ENCODE measurements around the gene FNDC3B. TPM values are rescaled to one million over a fixed set of nuclear protein-coding genes. Genes with fewer than 3 reads are reported as not detected.

The FNDC3B gene
- total and polyA plus RNA-seq, 7 donors: 16.2 to 93.9 (median 50.3) TPM

DNA sequence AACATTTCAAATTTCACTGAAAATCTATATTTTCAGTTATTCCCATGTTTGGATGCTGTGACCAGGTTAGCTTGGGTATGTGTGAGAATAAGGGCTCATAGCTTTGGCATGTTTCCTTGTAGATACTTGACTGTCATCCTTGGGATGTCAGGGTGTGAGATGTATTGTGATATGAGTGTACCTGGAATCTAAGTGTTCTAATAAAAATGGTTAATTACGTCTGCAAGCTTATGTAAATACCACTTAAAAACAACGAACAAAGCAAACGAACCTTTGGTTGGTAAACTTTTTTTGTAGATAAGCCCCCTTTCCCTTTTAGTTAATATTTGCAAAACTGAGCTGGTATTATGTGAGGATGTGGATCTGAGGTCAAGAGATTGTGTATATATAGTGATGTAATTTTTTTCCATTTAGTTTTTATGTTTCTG is 63.5 kb downstream of the FNDC3B start:
- Histone ChIP-seq H3K4me3 (no peak overlapping the region), H3K36me3 (no peaks in the 10 kb centered on the region), H3K4me1 (peaks cover 0 to 91% (median 77%) of the 10 kb centered on the region in 4 donors), H3K27me3 (no peaks in the 10 kb centered on the region), H3K9me3 (no peaks in the 10 kb centered on the region), H3K27ac (no peak overlapping the region)
- 21 to 59% methylated on average over 3 of the region's 3 CpGs for WGBS, 2 donors
- no peak for TF ChIP-seq POLR2AphosphoS5 (IDR thresholded peaks at IDR 0.05)
- TF ChIP-seq, protein P1, sequence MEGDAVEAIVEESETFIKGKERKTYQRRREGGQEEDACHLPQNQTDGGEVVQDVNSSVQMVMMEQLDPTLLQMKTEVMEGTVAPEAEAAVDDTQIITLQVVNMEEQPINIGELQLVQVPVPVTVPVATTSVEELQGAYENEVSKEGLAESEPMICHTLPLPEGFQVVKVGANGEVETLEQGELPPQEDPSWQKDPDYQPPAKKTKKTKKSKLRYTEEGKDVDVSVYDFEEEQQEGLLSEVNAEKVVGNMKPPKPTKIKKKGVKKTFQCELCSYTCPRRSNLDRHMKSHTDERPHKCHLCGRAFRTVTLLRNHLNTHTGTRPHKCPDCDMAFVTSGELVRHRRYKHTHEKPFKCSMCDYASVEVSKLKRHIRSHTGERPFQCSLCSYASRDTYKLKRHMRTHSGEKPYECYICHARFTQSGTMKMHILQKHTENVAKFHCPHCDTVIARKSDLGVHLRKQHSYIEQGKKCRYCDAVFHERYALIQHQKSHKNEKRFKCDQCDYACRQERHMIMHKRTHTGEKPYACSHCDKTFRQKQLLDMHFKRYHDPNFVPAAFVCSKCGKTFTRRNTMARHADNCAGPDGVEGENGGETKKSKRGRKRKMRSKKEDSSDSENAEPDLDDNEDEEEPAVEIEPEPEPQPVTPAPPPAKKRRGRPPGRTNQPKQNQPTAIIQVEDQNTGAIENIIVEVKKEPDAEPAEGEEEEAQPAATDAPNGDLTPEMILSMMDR (IDR thresholded peaks at IDR 0.05): no peak
- TF ChIP-seq EP300 (IDR thresholded peaks at IDR 0.05): no peak
- TF ChIP-seq POLR2A (IDR thresholded peaks at IDR 0.05): no peak
- DNase-seq: no peak
- intact Hi-C loops (cut with DNase I): no loop called here

DNA sequence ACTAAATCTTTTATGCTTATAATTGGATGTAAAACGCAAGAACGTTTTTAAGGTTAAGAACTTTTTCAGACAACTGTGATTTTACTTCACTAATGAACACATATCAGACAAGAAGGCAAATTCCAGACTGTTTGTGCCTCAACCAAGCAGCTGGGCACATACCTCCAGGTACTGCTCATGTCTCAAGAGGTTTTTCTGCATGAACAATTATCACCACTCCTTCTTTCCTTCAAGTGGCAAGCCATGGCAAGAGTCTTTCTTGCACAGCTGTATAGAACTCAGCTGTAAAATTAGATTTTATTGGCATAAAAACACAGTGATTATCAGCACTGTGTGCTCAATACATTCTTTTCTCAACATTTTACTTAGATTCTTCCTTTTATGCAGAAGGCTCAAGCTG is 64.3 kb downstream of the FNDC3B start:
- H3K9me3 ChIP-seq: no peaks in the 10 kb centered on the region
- H3K4me3 ChIP-seq: no peak overlapping the region
- no peaks in the 10 kb centered on the region for H3K27me3 ChIP-seq
- no peak for DNase-seq
- TF ChIP-seq EP300 (IDR thresholded peaks at IDR 0.05) (no peak), POLR2A (IDR thresholded peaks at IDR 0.05) (no peak), POLR2AphosphoS5 (IDR thresholded peaks at IDR 0.05) (no peak)
- TF ChIP-seq, protein P1 (IDR thresholded peaks at IDR 0.05): no peak
- H3K36me3 ChIP-seq: no peaks in the 10 kb centered on the region
- WGBS, 2 donors: 67 to 79% methylated on average over 2 of the region's 2 CpGs
- H3K4me1 ChIP-seq: peaks cover 0 to 91% (median 77%) of the 10 kb centered on the region in 4 donors
- H3K27ac ChIP-seq: no peak overlapping the region
- intact Hi-C loops (cut with DNase I): no loop called here

DNA sequence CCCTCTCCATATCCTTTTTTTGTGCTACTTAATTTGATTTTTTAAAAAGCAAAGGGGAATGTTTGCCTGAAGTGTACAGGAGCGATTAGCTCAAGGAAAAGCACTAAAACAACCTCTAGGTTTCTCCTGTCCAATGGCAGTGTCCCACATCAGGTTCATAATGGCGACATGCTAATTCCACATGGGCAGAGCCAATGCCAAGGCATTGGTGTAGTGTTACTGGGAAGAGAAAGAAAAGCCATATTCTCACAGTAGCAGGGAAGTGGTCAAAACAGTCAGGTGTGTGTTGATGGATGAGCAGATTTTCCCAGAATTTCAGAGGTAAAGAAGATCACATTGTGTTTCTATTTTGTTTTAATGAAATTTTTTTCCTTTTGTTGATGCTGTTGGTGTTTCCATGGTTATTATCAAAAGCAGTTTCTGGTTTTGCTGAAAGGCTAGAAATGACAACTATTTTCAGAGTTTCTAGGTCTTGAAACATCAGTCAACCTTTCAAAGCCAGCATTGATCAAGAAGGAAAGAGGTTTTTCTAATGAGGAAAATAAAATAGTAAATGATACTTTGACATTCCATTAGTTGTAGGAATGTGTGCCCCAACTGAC is 65.2 kb downstream of the FNDC3B start:
- TF ChIP-seq POLR2A (IDR thresholded peaks at IDR 0.05) (no peak), EP300 (IDR thresholded peaks at IDR 0.05) (no peak), POLR2AphosphoS5 (IDR thresholded peaks at IDR 0.05) (no peak)
- TF ChIP-seq, protein P1 (IDR thresholded peaks at IDR 0.05): no peak
- Histone ChIP-seq H3K4me3 (no peak overlapping the region), H3K4me1 (peaks cover 0 to 90% (median 71%) of the 10 kb centered on the region in 4 donors), H3K9me3 (no peaks in the 10 kb centered on the region), H3K36me3 (no peaks in the 10 kb centered on the region), H3K27me3 (no peaks in the 10 kb centered on the region), H3K27ac (no peak overlapping the region)
- intact Hi-C loops (cut with DNase I): no loop called here
- 90 to 93% methylated on average over 2 of the region's 2 CpGs for WGBS, 2 donors
- DNase-seq: no peak

DNA sequence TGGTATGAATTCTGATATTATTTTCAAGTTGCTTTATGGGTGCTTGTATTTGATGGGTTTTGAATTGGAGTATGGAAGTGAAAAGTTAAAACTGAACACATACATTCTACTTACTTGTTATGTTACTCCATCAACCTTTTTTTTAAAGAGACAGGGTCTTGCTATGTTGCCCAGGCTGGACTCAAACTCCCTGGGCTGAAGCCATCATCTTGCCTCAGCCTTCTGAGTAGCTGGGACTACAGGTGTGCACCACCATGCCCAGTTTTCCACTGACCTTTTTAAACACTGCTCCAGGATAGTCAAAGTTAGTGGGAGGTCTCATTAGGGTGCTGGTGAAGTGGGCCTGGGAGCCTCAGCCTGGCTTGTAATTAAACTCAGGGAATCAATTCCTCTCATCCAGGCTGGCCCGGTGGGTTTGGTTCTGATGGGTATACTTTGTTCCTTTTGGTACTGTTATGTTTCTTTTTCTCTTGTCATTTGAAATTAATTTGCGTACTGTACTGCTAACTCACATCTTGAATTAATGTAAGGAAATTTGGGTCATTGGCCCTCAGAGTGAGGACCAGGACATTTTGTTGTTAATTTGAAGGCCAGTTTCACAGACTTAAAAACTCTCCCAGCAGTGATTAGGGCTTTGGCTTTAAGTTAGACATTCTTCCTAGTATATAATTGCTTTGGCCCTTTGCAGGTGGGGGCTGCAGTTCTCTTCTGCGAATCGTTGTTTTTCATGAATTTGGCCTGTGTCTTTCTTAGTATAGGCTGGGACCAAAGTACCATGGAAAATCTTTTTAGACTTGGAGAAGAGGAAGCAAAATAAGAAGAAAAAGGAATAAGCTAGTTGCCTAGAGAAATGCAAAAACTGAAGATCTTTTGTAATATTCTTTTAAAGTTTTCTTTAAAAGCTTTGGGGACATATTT is 66.9 kb downstream of the FNDC3B start:
- peak overlapping the region in 3 of 4 donors; percentile 15 to 67 (median 63) for H3K27ac ChIP-seq
- no peaks in the 10 kb centered on the region for H3K27me3 ChIP-seq
- 87 to 93% methylated on average over 4 of the region's 4 CpGs for WGBS, 2 donors
- peaks cover 0 to 86% (median 71%) of the 10 kb centered on the region in 4 donors for H3K4me1 ChIP-seq
- DNase-seq: no peak
- H3K36me3 ChIP-seq: no peaks in the 10 kb centered on the region
- intact Hi-C loops (cut with DNase I): no loop called here
- no peak for TF ChIP-seq POLR2A (IDR thresholded peaks at IDR 0.05)
- TF ChIP-seq EP300 (IDR thresholded peaks at IDR 0.05): no peak
- no peak for TF ChIP-seq POLR2AphosphoS5 (IDR thresholded peaks at IDR 0.05)
- TF ChIP-seq, protein P1 (IDR thresholded peaks at IDR 0.05): no peak
- no peak overlapping the region for H3K4me3 ChIP-seq
- H3K9me3 ChIP-seq: no peaks in the 10 kb centered on the region
